ENCODE results near the gene FBP1.

- no peak for TF ChIP-seq CTCF (IDR thresholded peaks at IDR 0.05)
- TF ChIP-seq POLR2A (IDR thresholded peaks at IDR 0.05) = no peak
- no peak for TF ChIP-seq POLR2AphosphoS5 (IDR thresholded peaks at IDR 0.05)
- TF ChIP-seq EP300 (IDR thresholded peaks at IDR 0.05) = no peak
Observed at GRCh38 chr9:94655739-94656138, 16.4 kb upstream of the FBP1 start.

Measured in upper lobe of left lung (tissue), 4 donors.